ENCODE results near the gene TNFRSF18. TPM values are rescaled to one million over a fixed set of nuclear protein-coding genes. Genes with fewer than 3 reads are reported as not detected.

Gene TNFRSF18
- polyA plus RNA-seq, 6 donors from 2014 or later: 2.4 to 13.0 (median 7.9) TPM

- Mint-ChIP-seq H3K4me1 (peaks cover 25 to 37% (median 35%) of the 10 kb centered on the region in 3 donors), H3K4me3 (peak overlapping the region in 6 of 8 donors; percentile 16 to 96 (median 76))
- no peak for ATAC-seq (ENCODE audit: low read depth in 2 of 2)
These were observed 23.4 kb upstream of the TNFRSF18 start for GRCh38 chr1:1229770-1230169.

DNA sequence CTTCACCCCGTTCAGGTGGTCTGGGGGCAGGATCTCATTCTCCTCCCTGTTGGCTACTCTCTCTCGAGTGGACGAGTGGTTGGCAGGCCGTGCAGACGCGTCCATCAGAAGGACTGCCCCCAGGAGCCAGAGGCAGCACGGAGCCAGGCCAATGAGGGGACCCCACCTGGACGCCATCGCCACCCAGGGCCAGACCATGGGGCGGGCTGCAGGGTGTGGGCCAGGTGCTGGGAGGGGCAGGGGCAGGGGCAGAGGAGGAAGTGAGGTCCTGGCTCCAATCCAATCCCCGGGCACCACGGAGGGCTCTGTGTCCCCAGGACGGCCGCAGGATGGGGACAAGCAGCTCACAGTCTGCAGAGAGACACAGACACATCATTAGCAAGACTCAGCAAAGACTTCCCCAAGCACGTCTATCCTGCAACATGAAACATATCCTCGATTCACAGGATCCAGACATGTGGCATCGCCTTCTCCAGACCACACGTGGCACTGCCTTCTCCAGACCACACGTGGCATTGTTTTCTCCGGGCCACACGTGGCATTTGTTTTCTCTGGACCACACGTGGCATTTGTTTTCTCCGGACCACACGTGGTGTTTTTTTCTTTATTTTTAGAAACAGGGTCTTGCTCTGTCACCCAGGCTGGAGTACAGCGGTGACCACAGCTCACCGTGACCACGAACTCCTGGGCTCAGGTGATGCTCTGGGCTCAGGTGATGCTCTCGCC, 22.4 kb upstream of the TNFRSF18 start:
- Mint-ChIP-seq H3K4me3 (peak overlapping the region in 1 of 8 donors; percentile 96), H3K4me1 (peaks cover 24 to 36% (median 25%) of the 10 kb centered on the region in 3 donors), H3K36me3 (no peaks in the 10 kb centered on the region), H3K27me3 (no peaks in the 10 kb centered on the region), H3K9me3 (no peaks in the 10 kb centered on the region), H3K27ac (peak overlapping the region in 1 of 6 donors; percentile 63)
- DNase-seq (no peak), ATAC-seq (ENCODE audit: low read depth in 2 of 2) (no peak)

More at GRCh38 chr1:1229770-1230169, 23.4 kb upstream of the TNFRSF18 start:
- no peaks in the 10 kb centered on the region for H3K27me3 Mint-ChIP-seq
- peak overlapping the region in 2 of 6 donors; percentile 33 to 91 for H3K27ac Mint-ChIP-seq
- DNase-seq: no peak
- H3K36me3 Mint-ChIP-seq: no peaks in the 10 kb centered on the region
- H3K9me3 Mint-ChIP-seq: no peaks in the 10 kb centered on the region

GRCh38 chr1:1228187-1228586, 21.8 kb upstream of the TNFRSF18 start:
- Mint-ChIP-seq H3K27me3 (no peaks in the 10 kb centered on the region), H3K4me1 (peaks cover 20 to 38% (median 21%) of the 10 kb centered on the region in 3 donors), H3K36me3 (peaks cover 0 to 3% of the 10 kb centered on the region in 2 donors), H3K4me3 (no peak overlapping the region), H3K9me3 (no peaks in the 10 kb centered on the region), H3K27ac (no peak overlapping the region)
- ATAC-seq (ENCODE audit: low read depth in 2 of 2) (no peak), DNase-seq (no peak)

- no peak for ATAC-seq (ENCODE audit: low read depth in 2 of 2)
- DNase-seq: no peak
- Mint-ChIP-seq H3K4me3 (no peak overlapping the region), H3K36me3 (peaks cover 0 to 8% of the 10 kb centered on the region in 2 donors), H3K27me3 (no peaks in the 10 kb centered on the region), H3K9me3 (no peaks in the 10 kb centered on the region), H3K27ac (no peak overlapping the region), H3K4me1 (peaks cover 20 to 44% (median 23%) of the 10 kb centered on the region in 3 donors)
These were observed 21.0 kb upstream of the TNFRSF18 start for GRCh38 chr1:1227386-1227785.

DNA sequence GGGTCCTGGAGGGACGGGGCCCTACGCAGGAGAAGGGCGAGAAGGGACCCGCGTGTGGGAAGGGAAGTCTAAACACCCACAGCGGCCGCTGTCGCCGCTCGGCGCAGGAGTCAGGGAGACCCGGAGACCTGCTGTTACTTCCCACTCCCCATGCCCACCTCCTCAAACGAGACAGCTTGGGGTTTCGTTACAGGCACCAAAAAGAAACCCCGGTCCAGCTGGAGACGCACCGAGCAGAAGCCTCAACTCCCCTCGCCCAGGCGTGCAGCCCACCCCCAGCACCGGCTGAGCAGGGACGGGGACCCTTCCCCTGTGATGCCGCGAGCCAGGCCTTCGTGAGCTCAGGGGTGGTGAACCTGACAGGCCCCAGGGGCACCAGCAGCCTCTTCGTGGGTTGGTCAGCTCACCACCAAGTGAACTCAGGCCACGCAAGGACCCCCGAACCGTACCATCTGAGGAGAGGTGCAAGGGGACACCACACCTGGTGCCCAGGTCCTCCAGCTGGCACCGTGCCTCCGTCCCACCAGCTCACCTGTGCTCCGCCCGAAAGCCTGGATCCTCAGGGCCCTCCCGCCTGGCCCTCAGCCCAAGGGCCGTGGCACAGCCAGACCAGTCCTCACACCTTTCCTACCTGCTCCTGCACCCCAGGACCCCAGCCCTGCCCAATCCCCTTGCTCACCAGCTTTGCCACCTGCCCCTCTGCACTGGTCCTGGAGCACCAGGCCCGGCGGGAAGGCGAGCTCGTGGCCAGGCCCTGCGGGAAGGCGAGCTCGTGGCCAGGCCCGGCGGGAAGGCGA, 20.4 kb upstream of the TNFRSF18 start:
- Mint-ChIP-seq H3K4me3 (no peak overlapping the region), H3K36me3 (peaks cover 0 to 8% of the 10 kb centered on the region in 2 donors), H3K27me3 (no peaks in the 10 kb centered on the region), H3K27ac (no peak overlapping the region), H3K4me1 (peaks cover 20 to 44% (median 23%) of the 10 kb centered on the region in 3 donors), H3K9me3 (no peaks in the 10 kb centered on the region)
- ATAC-seq (ENCODE audit: low read depth in 2 of 2) (no peak), DNase-seq (no peak)

DNA sequence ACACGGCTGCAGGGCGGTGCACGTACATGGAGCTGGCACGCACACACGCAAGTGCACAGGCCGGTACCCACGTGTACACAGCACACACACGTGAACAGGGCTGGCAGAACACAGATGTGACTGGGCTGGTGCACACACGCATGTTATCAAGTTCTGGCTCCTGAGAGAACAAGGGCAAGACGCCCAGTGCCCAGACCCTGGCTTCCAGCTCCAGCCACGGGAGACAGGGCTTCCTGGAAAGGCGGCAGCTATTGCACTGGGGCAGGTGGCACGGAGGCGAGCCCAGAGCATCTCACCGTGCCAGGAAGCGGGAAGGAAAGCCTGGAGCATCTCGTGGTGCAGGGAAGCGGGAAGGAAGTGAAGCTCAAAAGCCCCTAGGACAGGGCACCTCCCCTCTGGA, 19.5 kb upstream of the TNFRSF18 start:
- no peak for DNase-seq
- peaks cover 19 to 41% (median 20%) of the 10 kb centered on the region in 3 donors for H3K4me1 Mint-ChIP-seq
- no peaks in the 10 kb centered on the region for H3K9me3 Mint-ChIP-seq
- ATAC-seq (ENCODE audit: low read depth in 2 of 2): no peak
- no peak overlapping the region for H3K27ac Mint-ChIP-seq
- H3K36me3 Mint-ChIP-seq: peaks cover 0 to 8% of the 10 kb centered on the region in 2 donors
- no peaks in the 10 kb centered on the region for H3K27me3 Mint-ChIP-seq
- H3K4me3 Mint-ChIP-seq: peak overlapping the region in 2 of 8 donors; percentile 41 to 47

GRCh38 chr1:1225238-1225845, 18.9 kb upstream of the TNFRSF18 start:
- H3K4me3 Mint-ChIP-seq: peak overlapping the region in 1 of 8 donors; percentile 41
- peaks cover 16 to 37% (median 16%) of the 10 kb centered on the region in 3 donors for H3K4me1 Mint-ChIP-seq
- ATAC-seq (ENCODE audit: low read depth in 2 of 2) (no peak), DNase-seq (no peak)
- H3K36me3 Mint-ChIP-seq: peaks cover 0 to 8% of the 10 kb centered on the region in 2 donors
- H3K27me3 Mint-ChIP-seq: no peaks in the 10 kb centered on the region
- H3K9me3 Mint-ChIP-seq: no peaks in the 10 kb centered on the region
- H3K27ac Mint-ChIP-seq: peak overlapping the region in 1 of 6 donors; percentile 15

DNA sequence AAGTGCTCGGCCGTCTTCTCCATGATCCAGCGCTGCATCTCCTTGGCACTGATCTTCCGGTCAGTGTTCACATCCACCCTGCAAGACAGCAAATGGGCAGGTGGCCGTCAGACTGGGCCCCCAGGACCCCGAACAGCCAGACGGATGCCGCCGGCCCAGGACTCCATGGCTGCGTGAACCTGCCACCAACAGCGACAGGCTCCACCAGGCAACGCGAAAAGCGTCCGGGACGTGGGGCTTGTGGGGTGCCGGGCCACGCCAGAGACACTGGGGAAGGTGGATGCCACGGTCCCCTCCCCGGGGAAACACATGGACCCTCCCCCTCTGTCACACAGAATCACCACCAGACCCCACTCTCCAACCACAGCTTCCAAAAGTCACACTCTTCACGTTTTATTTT, 17.5 kb upstream of the TNFRSF18 start:
- no peak for DNase-seq
- H3K9me3 Mint-ChIP-seq: no peaks in the 10 kb centered on the region
- no peak overlapping the region for H3K4me3 Mint-ChIP-seq
- no peaks in the 10 kb centered on the region for H3K27me3 Mint-ChIP-seq
- peaks cover 8 to 25% (median 10%) of the 10 kb centered on the region in 3 donors for H3K4me1 Mint-ChIP-seq
- peaks cover 0 to 8% of the 10 kb centered on the region in 2 donors for H3K36me3 Mint-ChIP-seq
- ATAC-seq (ENCODE audit: low read depth in 2 of 2): no peak
- no peak overlapping the region for H3K27ac Mint-ChIP-seq

GRCh38 chr1:1223321-1223720, 16.9 kb upstream of the TNFRSF18 start:
- no peaks in the 10 kb centered on the region for H3K9me3 Mint-ChIP-seq
- no peak for DNase-seq
- no peak overlapping the region for H3K4me3 Mint-ChIP-seq
- peak overlapping the region in 1 of 6 donors; percentile 95 for H3K27ac Mint-ChIP-seq
- no peaks in the 10 kb centered on the region for H3K27me3 Mint-ChIP-seq
- no peak for ATAC-seq (ENCODE audit: low read depth in 2 of 2)
- peaks cover 0 to 8% of the 10 kb centered on the region in 2 donors for H3K36me3 Mint-ChIP-seq
- peaks cover 10 to 25% (median 10%) of the 10 kb centered on the region in 3 donors for H3K4me1 Mint-ChIP-seq

DNA sequence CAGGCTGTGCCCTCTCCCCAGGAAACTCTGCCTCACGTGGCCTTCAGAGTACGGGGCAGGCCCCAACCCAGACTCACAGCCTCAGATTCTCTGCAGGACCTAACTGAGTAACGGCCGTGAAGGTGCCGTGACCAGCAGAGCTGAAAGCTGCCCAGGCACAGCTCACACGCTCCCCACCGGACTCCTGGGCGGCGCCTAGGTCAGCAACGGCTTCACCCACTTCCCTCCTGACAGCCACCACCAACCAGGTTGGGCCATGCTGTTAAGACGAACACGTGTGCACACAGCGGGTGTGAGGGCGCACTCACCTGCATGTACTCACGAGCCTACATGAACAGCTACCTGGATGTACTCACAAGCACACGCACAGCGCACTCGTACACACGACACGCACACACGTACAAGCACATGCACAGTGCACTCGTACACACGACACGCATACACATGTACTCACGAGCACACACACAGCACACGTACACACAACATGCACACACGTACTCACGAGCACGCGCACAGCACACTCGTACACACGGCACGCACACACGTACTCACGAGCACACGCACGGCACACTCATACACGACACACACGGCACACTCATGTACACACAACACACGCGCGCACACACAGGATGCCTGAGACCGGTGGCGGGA, 16.3 kb upstream of the TNFRSF18 start:
- ATAC-seq (ENCODE audit: low read depth in 2 of 2) (no peak), DNase-seq (no peak)
- Mint-ChIP-seq H3K27ac (peak overlapping the region in 2 of 6 donors; percentile 65 to 95), H3K27me3 (no peaks in the 10 kb centered on the region), H3K4me3 (no peak overlapping the region), H3K4me1 (peaks cover 10 to 25% (median 12%) of the 10 kb centered on the region in 3 donors), H3K9me3 (no peaks in the 10 kb centered on the region), H3K36me3 (peaks cover 0 to 8% of the 10 kb centered on the region in 2 donors)

DNA sequence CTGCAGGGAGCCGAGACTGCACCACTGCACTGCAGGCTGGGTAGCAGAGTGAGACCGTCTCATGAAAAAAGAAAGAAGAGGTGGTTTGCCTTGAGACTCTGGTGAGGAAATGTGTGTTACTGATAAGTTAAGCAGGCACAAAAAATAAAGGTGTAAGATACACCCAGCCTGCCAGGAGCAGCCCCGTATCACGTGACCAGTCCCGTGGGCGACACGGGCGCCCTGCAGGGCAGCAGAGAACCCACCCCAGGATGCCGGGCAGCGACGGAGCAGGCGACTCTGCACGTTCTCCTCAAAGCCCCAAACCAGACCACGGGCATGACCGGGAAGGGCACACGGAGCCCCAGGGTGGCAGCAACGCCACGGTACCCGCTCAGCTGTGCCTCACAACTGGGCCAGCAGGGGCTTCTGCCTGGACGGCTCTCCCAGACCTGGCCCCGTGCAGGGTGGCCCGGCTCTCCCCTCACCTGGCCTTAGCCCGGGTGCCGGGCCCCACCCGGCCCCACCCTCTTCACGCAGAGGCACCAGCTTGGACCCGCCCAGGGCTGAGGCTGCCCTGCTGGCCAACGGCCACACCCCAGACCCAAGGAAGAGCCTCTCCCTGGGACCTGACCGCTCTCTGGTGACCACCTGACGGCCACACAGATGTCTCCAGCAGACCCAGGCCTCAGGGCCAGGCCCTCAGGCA, 15.6 kb upstream of the TNFRSF18 start:
- Mint-ChIP-seq H3K36me3 (peaks cover 0 to 8% of the 10 kb centered on the region in 2 donors), H3K4me1 (peaks cover 10 to 25% (median 12%) of the 10 kb centered on the region in 3 donors), H3K27ac (no peak overlapping the region), H3K27me3 (no peaks in the 10 kb centered on the region), H3K4me3 (no peak overlapping the region), H3K9me3 (no peaks in the 10 kb centered on the region)
- no peak for DNase-seq
- no peak for ATAC-seq (ENCODE audit: low read depth in 2 of 2)

GRCh38 chr1:1220197-1220596, 13.8 kb upstream of the TNFRSF18 start:
- H3K9me3 Mint-ChIP-seq: no peaks in the 10 kb centered on the region
- DNase-seq (no peak), ATAC-seq (ENCODE audit: low read depth in 2 of 2) (no peak)
- H3K27me3 Mint-ChIP-seq: no peaks in the 10 kb centered on the region
- no peak overlapping the region for H3K27ac Mint-ChIP-seq
- H3K4me3 Mint-ChIP-seq: peak overlapping the region in 1 of 8 donors; percentile 21
- peaks cover 0 to 8% of the 10 kb centered on the region in 2 donors for H3K36me3 Mint-ChIP-seq
- H3K4me1 Mint-ChIP-seq: peaks cover 10 to 28% (median 12%) of the 10 kb centered on the region in 3 donors

Data from naive B cell (primary cell).